ENCODE data around the gene MISFA.
"Not testable (repeated sequence)": the region's sequence is repeated elsewhere in the genome, so short reads cannot be mapped to it uniquely, and the experiment has no call there.

Gene MISFA

GRCh38 chr11:18578975-18579598, 20.5 kb upstream of the MISFA start:
- in situ Hi-C loops (cut with HindIII; ENCODE audit: low sequenced_read_pairs) = no loop called here
- no peak for TF ChIP-seq CTCF (IDR thresholded peaks at IDR 0.05; ENCODE audit: low read depth, low read length)
- DNase-seq (ENCODE audit: low read depth, low spot score) = no peak
- H3K4me3 ChIP-seq (ENCODE audit: low read depth, low read length) = no peak overlapping the region

DNA sequence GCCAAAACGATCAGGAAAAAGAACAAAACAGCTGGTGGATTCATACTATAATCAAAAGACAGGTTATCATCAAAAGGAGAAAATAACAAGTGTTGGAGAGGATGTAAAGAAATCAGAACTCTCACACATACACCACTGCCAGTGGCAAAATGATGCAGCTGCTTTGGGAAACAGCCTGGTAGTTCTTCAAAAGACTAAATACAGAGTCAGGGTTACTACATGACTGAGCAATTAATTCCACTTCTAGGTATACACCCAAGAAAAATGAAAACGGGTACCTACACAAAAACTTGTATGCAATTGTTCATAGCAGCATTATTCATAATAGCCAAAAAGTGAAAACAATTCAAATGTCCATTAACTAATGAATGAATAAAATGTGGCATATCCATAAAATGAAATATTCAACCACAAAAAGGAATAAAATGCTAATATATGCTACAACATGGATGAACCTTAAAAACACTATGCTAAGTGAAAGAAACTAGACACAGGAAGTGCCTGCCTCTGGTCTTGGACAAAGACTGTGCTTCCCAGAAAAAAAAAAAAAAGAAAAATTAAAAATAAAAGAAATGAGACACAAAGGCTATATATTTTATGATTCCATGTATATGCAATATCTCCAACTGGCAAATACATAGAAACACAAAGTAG, 19.3 kb upstream of the MISFA start:
- no peak for DNase-seq (ENCODE audit: low read depth, low spot score)
- in situ Hi-C loops (cut with HindIII; ENCODE audit: low sequenced_read_pairs) = no loop called here
- no peak overlapping the region for H3K4me3 ChIP-seq (ENCODE audit: low read depth, low read length)
- TF ChIP-seq CTCF (IDR thresholded peaks at IDR 0.05; ENCODE audit: low read depth, low read length) = no peak

- in situ Hi-C loops (cut with HindIII; ENCODE audit: low sequenced_read_pairs) = no loop called here
- no peak overlapping the region for H3K4me3 ChIP-seq (ENCODE audit: low read depth, low read length)
- no peak for DNase-seq (ENCODE audit: low read depth, low spot score)
- no peak for TF ChIP-seq CTCF (IDR thresholded peaks at IDR 0.05; ENCODE audit: low read depth, low read length)
These were observed 17.8 kb upstream of the MISFA start for GRCh38 chr11:18581825-18582224.

GRCh38 chr11:18588297-18589252, 11.0 kb upstream of the MISFA start, which contains the start of gene UEVLD:
Gene UEVLD, minus strand, starts transcription at chr11:18588734. Its CDS starts 80 bp downstream, at chr11:18588654.
- peak within 1 kb of the TSS; percentile 77 for H3K4me3 ChIP-seq (ENCODE audit: low read depth, low read length)
- in situ Hi-C loops (cut with HindIII; ENCODE audit: low sequenced_read_pairs) = no loop called here
- peak; percentile 92 for DNase-seq (ENCODE audit: low read depth, low spot score)
- TF ChIP-seq CTCF (IDR thresholded peaks at IDR 0.05; ENCODE audit: low read depth, low read length) = no peak

GRCh38 chr11:18590571-18590970, 9.0 kb upstream of the MISFA start:
- H3K4me3 ChIP-seq (ENCODE audit: low read depth, low read length) = no peak overlapping the region
- in situ Hi-C loops (cut with HindIII; ENCODE audit: low sequenced_read_pairs) = no loop called here
- no peak for TF ChIP-seq CTCF (IDR thresholded peaks at IDR 0.05; ENCODE audit: low read depth, low read length)
- DNase-seq (ENCODE audit: low read depth, low spot score) = no peak

DNA sequence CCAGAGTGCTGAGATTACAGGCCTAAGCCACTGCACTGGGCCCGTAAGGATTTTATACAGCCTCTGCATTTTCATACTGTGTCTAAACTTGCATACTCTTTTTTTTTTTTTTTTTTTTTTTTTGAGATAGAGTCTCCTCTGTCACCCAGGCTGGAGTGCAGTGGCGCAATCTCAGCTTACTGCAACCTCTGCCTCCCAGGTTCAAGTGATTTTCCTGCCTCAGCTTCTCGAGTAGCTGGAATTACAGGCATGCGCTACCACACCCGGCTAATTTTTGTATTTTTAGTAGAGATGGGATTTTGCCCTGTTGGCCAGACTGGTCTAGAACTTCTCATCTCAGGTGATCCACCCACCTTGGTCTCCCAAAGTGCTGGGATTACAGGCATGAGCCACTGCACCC, 5.5 kb upstream of the MISFA start:
- DNase-seq (ENCODE audit: low read depth, low spot score); H3K4me3 ChIP-seq (ENCODE audit: low read depth, low read length); in situ Hi-C loops (cut with HindIII; ENCODE audit: low sequenced_read_pairs): not testable (repeated sequence)
